GM23338 (cell line): ENCODE results near the gene ADGRV1. TPM values are rescaled to one million over a fixed set of nuclear protein-coding genes. Genes with fewer than 3 reads are reported as not detected.

Experiments used
- ATAC-seq: fragments of 200-7000 bp; cut with Tn5 transposase; 3 replicates; pipeline ENCODE4 v1.9.1; 2020
- DNase-seq: peaks from one replicate; pipeline ENCODE4 v3.0.0-alpha.2; 2015; ENCODE audit warnings: low spot score
- H2AFZ ChIP-seq: fragments of 200-600 bp; sonication (generic); 2 replicates; pipeline ENCODE4 v1.8.0; 2016; ENCODE audit warnings: antibody characterized with exemption, mild to moderate bottlenecking, moderate library complexity
- H3F3A ChIP-seq: fragments of 200-600 bp; sonication (generic); replicated peaks from 2 replicates; pipeline ENCODE4 v1.8.0; 2017; ENCODE audit warnings: antibody characterized with exemption, mixed run types, low read depth
- H3K27ac ChIP-seq: fragments of 200-600 bp; sonication (generic); 2 replicates; pipeline ENCODE4 v1.6.1; 2016; ENCODE audit warnings: low read depth
- H3K27me3 ChIP-seq: fragments of 200-600 bp; sonication (generic); 2 replicates; pipeline ENCODE4 v1.8.0; 2016; ENCODE audit warnings: mild to moderate bottlenecking, mixed run types, moderate library complexity; ENCODE audit not compliant: insufficient read depth
- H3K36me3 ChIP-seq: fragments of 200-600 bp; sonication (generic); 2 replicates; pipeline ENCODE4 v1.8.0; 2016; ENCODE audit warnings: mild to moderate bottlenecking; ENCODE audit not compliant: insufficient read depth
- H3K4me1 ChIP-seq: fragments of 200-600 bp; sonication (generic); 2 replicates; pipeline ENCODE4 v1.8.0; 2016; ENCODE audit warnings: mild to moderate bottlenecking, moderate library complexity; ENCODE audit not compliant: insufficient read depth
- H3K4me2 ChIP-seq: fragments of 200-600 bp; sonication (generic); 2 replicates; pipeline ENCODE4 v1.7.1; 2017; ENCODE audit warnings: mixed run types
- H3K4me3 ChIP-seq: fragments of 200-600 bp; sonication (generic); 2 replicates; pipeline ENCODE4 v1.6.1; 2016; ENCODE audit warnings: mixed run types
- H3K79me2 ChIP-seq: fragments of 200-600 bp; sonication (generic); replicated peaks from 2 replicates; pipeline ENCODE4 v1.8.0; 2017; ENCODE audit warnings: mild to moderate bottlenecking; ENCODE audit not compliant: insufficient read depth
- H3K9me2 ChIP-seq: fragments of 200-600 bp; sonication (generic); 2 replicates; pipeline ENCODE4 v1.8.0; 2017; ENCODE audit not compliant: insufficient read depth
- H4K20me1 ChIP-seq: fragments of 200-600 bp; sonication (generic); replicated peaks from 2 replicates; pipeline ENCODE4 v1.8.0; 2017; ENCODE audit warnings: mild to moderate bottlenecking; ENCODE audit not compliant: insufficient read depth
- H3K27ac Mint-ChIP-seq: 2 replicates; pipeline ENCODE4 v1.8.0; 2020; ENCODE audit warnings: inconsistent platforms, mild to moderate bottlenecking, moderate library complexity, mixed read lengths
- H3K27me3 Mint-ChIP-seq: 3 replicates; pipeline ENCODE4 v1.8.0; 2022; ENCODE audit warnings: low read depth, mild to moderate bottlenecking, moderate library complexity, mixed read lengths, inconsistent platforms; ENCODE audit not compliant: insufficient read depth, poor library complexity
- H3K36me3 Mint-ChIP-seq: 3 replicates; pipeline ENCODE4 v1.8.0; 2021; ENCODE audit warnings: low read depth, mild to moderate bottlenecking, inconsistent platforms, moderate library complexity, mixed read lengths
- H3K4me1 Mint-ChIP-seq: 3 replicates; pipeline ENCODE4 v1.8.0; 2020; ENCODE audit warnings: mild to moderate bottlenecking, inconsistent platforms, mixed read lengths
- H3K4me3 Mint-ChIP-seq: 3 replicates; pipeline ENCODE4 v1.8.0; 2021; ENCODE audit warnings: moderate library complexity, mild to moderate bottlenecking, inconsistent platforms, mixed read lengths
- H3K9me3 Mint-ChIP-seq: 3 replicates; pipeline ENCODE4 v1.8.0; 2020; ENCODE audit warnings: moderate library complexity, mild to moderate bottlenecking, inconsistent platforms, mixed read lengths
- CREB1 ChIP-seq: fragments of 250-450 bp; sonication (Bioruptor Pico); IDR thresholded peaks from 2 replicates; pipeline ENCODE4 v1.5.0; 2020; ENCODE audit warnings: low read depth, mild to moderate bottlenecking, moderate library complexity
- CTCF ChIP-seq, 2 experiments: fragments of 200-600 bp in 1 of 2; sonication (generic) in 1 of 2; conservative IDR thresholded peaks; 2 replicates each; pipeline versions ENCODE4 v1.5.1 to v1.6.1; 2016 to 2017; ENCODE audit warnings: antibody characterized with exemption in 2 of 2, low read depth in 2 of 2, mild to moderate bottlenecking in 2 of 2, moderate library complexity in 1 of 2
- ETS1 ChIP-seq: IDR thresholded peaks from 2 replicates; pipeline ENCODE4 v1.6.1; 2016; ENCODE audit warnings: antibody characterized with exemption
- JUNB ChIP-seq: IDR thresholded peaks from one replicate; pipeline ENCODE4 v1.6.1; 2016; ENCODE audit warnings: antibody characterized with exemption; ENCODE audit not compliant: unreplicated experiment
- POLR2AphosphoS5 ChIP-seq: IDR thresholded peaks from 2 replicates; pipeline ENCODE4 v1.6.1; 2016; ENCODE audit warnings: antibody characterized with exemption, low read depth
- STAT1 ChIP-seq: IDR thresholded peaks from one replicate; pipeline ENCODE4 v1.6.1; 2016; ENCODE audit warnings: antibody characterized with exemption; ENCODE audit not compliant: unreplicated experiment
- ZNF114 ChIP-seq: fragments of 250-450 bp; sonication (Bioruptor Pico); IDR thresholded peaks from 2 replicates; pipeline ENCODE4 v1.5.0; 2020; ENCODE audit warnings: mild to moderate bottlenecking, moderate library complexity
- ZNF462 ChIP-seq: fragments of 250-450 bp; sonication (Bioruptor Pico); IDR thresholded peaks from 2 replicates; pipeline ENCODE4 v1.5.0; 2020; ENCODE audit warnings: mild to moderate bottlenecking, moderate library complexity
- polyA plus RNA-seq: library from polyadenylated mRNA; unstranded; fragments of >200 nt; fragmentation: Nextera tagmentation; extraction: Ambion mirVana; gene quantifications from 2 replicates; pipeline ENCODE4 v1.2.1, GENCODE V29; 2016
- total RNA-seq: library from RNA; depleted of rRNA; stranded (reverse); fragments of >200 nt; shearing (Covaris generic); gene quantifications from 2 replicates; pipeline ENCODE4 v1.2.3, GENCODE V29; 2014

ADGRV1 gene
- total and polyA plus RNA-seq, 2 experiments from 2014 or later = 46.1 to 149 TPM

GRCh38 chr5:90909101-90909503 lies 350.5 kb downstream of the ADGRV1 start:
- H3K27ac ChIP-seq = 0 out of 2 replicates have a peak overlapping the region, but pooled peaks have one; percentile 16

GRCh38 chr5:90909940-90910339 lies 351.3 kb downstream of the ADGRV1 start:
- Mint-ChIP-seq H3K27me3 (no peaks in the 10 kb centered on the region), H3K27ac (no peak overlapping the region), H3K9me3 (no peaks in the 10 kb centered on the region), H3K36me3 (peaks cover 4% of the 10 kb centered on the region; the same call in 2 of the 3 replicates), H3K4me1 (peaks cover 18% of the 10 kb centered on the region), H3K4me3 (no peak overlapping the region)
- H2AFZ ChIP-seq = no peak overlapping the region
- H4K20me1 ChIP-seq = no peaks in the 10 kb centered on the region
- no peak for DNase-seq
- peaks cover 19% of the 10 kb centered on the region for H3K4me1 ChIP-seq
- H3K4me2 ChIP-seq = no peak overlapping the region
- H3F3A ChIP-seq = no peaks in the 10 kb centered on the region
- no peak for ATAC-seq
- no peaks in the 10 kb centered on the region for H3K79me2 ChIP-seq
- no peak overlapping the region for H3K27ac ChIP-seq
- H3K36me3 ChIP-seq = no peaks in the 10 kb centered on the region
- no peak overlapping the region for H3K4me3 ChIP-seq
- H3K27me3 ChIP-seq = no peaks in the 10 kb centered on the region
- H3K9me2 ChIP-seq = no peaks in the 10 kb centered on the region
- TF ChIP-seq POLR2AphosphoS5 (no peak), ZNF114 (CRISPR knock-in tag) (no peak), ZNF462 (CRISPR knock-in tag) (no peak), JUNB (no peak)

More at GRCh38 chr5:90909101-90909503, 350.5 kb downstream of the ADGRV1 start:
- Histone ChIP-seq H3K4me2 (0 out of 2 replicates have a peak overlapping the region, but pooled peaks have one; percentile 7), H3K4me3 (no peak overlapping the region), H3K4me1 (peaks cover 13% of the 10 kb centered on the region), H3K36me3 (no peaks in the 10 kb centered on the region), H3K9me2 (no peaks in the 10 kb centered on the region), H2AFZ (no peak overlapping the region), H3F3A (no peaks in the 10 kb centered on the region), H3K27me3 (no peaks in the 10 kb centered on the region), H4K20me1 (no peaks in the 10 kb centered on the region), H3K79me2 (no peaks in the 10 kb centered on the region)
- no peak for DNase-seq
- peak overlapping the region; percentile 5 for H3K27ac Mint-ChIP-seq
- H3K4me1 Mint-ChIP-seq = peaks cover 12% of the 10 kb centered on the region
- no peak for TF ChIP-seq STAT1
- TF ChIP-seq CTCF (conservative IDR thresholded peaks at IDR 0.05; ENCODE audit: low read depth in 2 of 2) = no peak
- no peak for TF ChIP-seq ZNF114 (CRISPR knock-in tag)
- TF ChIP-seq POLR2AphosphoS5 = no peak
- TF ChIP-seq ETS1 = no peak
- TF ChIP-seq CREB1 = no peak
- no peaks in the 10 kb centered on the region for H3K27me3 Mint-ChIP-seq
- H3K9me3 Mint-ChIP-seq = no peaks in the 10 kb centered on the region
- H3K36me3 Mint-ChIP-seq = peaks cover 4% of the 10 kb centered on the region; the same call in 2 of the 3 replicates
- ATAC-seq = no peak
- H3K4me3 Mint-ChIP-seq = no peak overlapping the region
